Activated CD4-positive, alpha-beta T cell treated with anti-CD3 and anti-CD28 coated beads, Interleukin-2, amount 50 U/mL, for 4 hours (primary cell): ENCODE results near the gene GALNT5.
"Not testable (repeated sequence)": the region's sequence is repeated elsewhere in the genome, so short reads cannot be mapped to it uniquely, and the experiment has no call there.

ENCODE experiments used
- DNase-seq, 2 experiments: peaks; one replicate each; pipeline ENCODE4 v3.0.0-alpha.2; 2020

GALNT5 gene

GRCh38 chr2:157257312-157258252 is at the start of gene GALNT5:
Gene GALNT5, plus strand, starts transcription at chr2:157257705. Its CDS starts 378 bp downstream, at chr2:157258083.
- no peak for DNase-seq

GRCh38 chr2:157216286-157216965 is 41.1 kb upstream of the GALNT5 start:
- no peak for DNase-seq

GRCh38 chr2:157217409-157217808 is 40.1 kb upstream of the GALNT5 start:
- no peak for DNase-seq

- DNase-seq: no peak
Observed at GRCh38 chr2:157218911-157219310, 38.6 kb upstream of the GALNT5 start.

- DNase-seq: no peak
Observed at GRCh38 chr2:157220502-157220901, 37.0 kb upstream of the GALNT5 start.

- no peak for DNase-seq
Observed at GRCh38 chr2:157221394-157221988, 36.0 kb upstream of the GALNT5 start.

GRCh38 chr2:157223624-157224205 is 33.8 kb upstream of the GALNT5 start:
- no peak for DNase-seq

- DNase-seq: not testable (repeated sequence)
Observed at GRCh38 chr2:157224448-157224847, 33.1 kb upstream of the GALNT5 start.

GRCh38 chr2:157227592-157227991 is 29.9 kb upstream of the GALNT5 start:
- DNase-seq: no peak

GRCh38 chr2:157228946-157229345 is 28.6 kb upstream of the GALNT5 start:
- no peak for DNase-seq

- DNase-seq: no peak
Observed at GRCh38 chr2:157229572-157229971, 27.9 kb upstream of the GALNT5 start.

- no peak for DNase-seq
Observed at GRCh38 chr2:157231476-157231875, 26.0 kb upstream of the GALNT5 start.

- DNase-seq: no peak
Observed at GRCh38 chr2:157233506-157233905, 24.0 kb upstream of the GALNT5 start.

GRCh38 chr2:157236404-157236803 is 21.1 kb upstream of the GALNT5 start:
- DNase-seq: no peak

- DNase-seq: no peak
Observed at GRCh38 chr2:157238296-157238695, 19.2 kb upstream of the GALNT5 start.

GRCh38 chr2:157244691-157245090 is 12.8 kb upstream of the GALNT5 start:
- no peak for DNase-seq

- no peak for DNase-seq
Observed at GRCh38 chr2:157245144-157245840, 12.2 kb upstream of the GALNT5 start.

GRCh38 chr2:157245846-157246764 is 11.4 kb upstream of the GALNT5 start:
- DNase-seq: no peak

GRCh38 chr2:157246765-157247407 is 10.6 kb upstream of the GALNT5 start:
- DNase-seq: no peak

- no peak for DNase-seq
Observed at GRCh38 chr2:157250836-157251235, 6.7 kb upstream of the GALNT5 start.

- no peak for DNase-seq
Observed at GRCh38 chr2:157251932-157252331, 5.6 kb upstream of the GALNT5 start.
